OCI-LY7 (cell line): ENCODE data around the gene EYS. TPM values are rescaled to one million over a fixed set of nuclear protein-coding genes. Genes with fewer than 3 reads are reported as not detected.

Experiments
- BruUV-seq: library from RNA; stranded (reverse); fragments of 400-500 nt; replicated peaks from 2 replicates; lab custom pipeline; 2021; lab: Mats Ljungman, UMichigan
- CTCF ChIA-PET: fragments of 300-600 bp; sonication (Branson Sonifier 250); formaldehyde crosslinking; loops from one replicate; lab custom pipeline; 2022; ENCODE audit warnings: antibody characterized with exemption; ENCODE audit not compliant: unreplicated experiment; lab: Charles Lee
- POLR2A ChIA-PET: fragments of 300-600 bp; sonication (Branson Sonifier 250); formaldehyde crosslinking; loops from one replicate; lab custom pipeline; 2022; ENCODE audit warnings: antibody characterized with exemption; lab: Charles Lee
- DNase-seq: peaks from one replicate; pipeline ENCODE4 v3.0.0-alpha.2; 2015; ENCODE audit warnings: low spot score
- H2AFZ ChIP-seq: fragments of 200-600 bp; sonication (generic), shearing (Covaris generic); 2 replicates; pipeline ENCODE4 v1.6.1; 2014; ENCODE audit warnings: mild to moderate bottlenecking, antibody characterized with exemption, low read length, moderate library complexity
- H3K27ac ChIP-seq: fragments of 200-600 bp; sonication (generic); 2 replicates; pipeline ENCODE4 v1.5.1; 2014; ENCODE audit warnings: mixed run types, low read depth, mild to moderate bottlenecking, moderate library complexity, low read length, inconsistent platforms; ENCODE audit not compliant: poor library complexity, severe bottlenecking
- H3K36me3 ChIP-seq: fragments of 200-600 bp; sonication (generic); 2 replicates; pipeline ENCODE4 v1.6.1; 2014; ENCODE audit warnings: mild to moderate bottlenecking, antibody characterized with exemption, low read length, moderate library complexity, mixed read lengths; ENCODE audit not compliant: insufficient read depth
- H3K4me1 ChIP-seq: fragments of 200-600 bp; sonication (generic); 2 replicates; pipeline ENCODE4 v1.5.1; 2014; ENCODE audit warnings: mild to moderate bottlenecking, low read length; ENCODE audit not compliant: insufficient read depth, poor library complexity, severe bottlenecking
- H3K4me2 ChIP-seq: fragments of 200-600 bp; sonication (generic); 2 replicates; pipeline ENCODE4 v1.6.1; 2014; ENCODE audit warnings: mild to moderate bottlenecking, low read length
- H3K4me3 ChIP-seq: fragments of 200-600 bp; sonication (generic); 2 replicates; pipeline ENCODE4 v1.5.1; 2014; ENCODE audit warnings: mild to moderate bottlenecking, low read depth, low read length; ENCODE audit not compliant: poor library complexity, severe bottlenecking
- H3K79me2 ChIP-seq: fragments of 200-600 bp; sonication (generic); 2 replicates; pipeline ENCODE4 v1.6.1; 2016; ENCODE audit warnings: low read depth, mild to moderate bottlenecking, low read length, moderate library complexity, mixed read lengths; ENCODE audit not compliant: insufficient read depth
- H3K9me2 ChIP-seq: fragments of 200-600 bp; sonication (generic); 2 replicates; pipeline ENCODE4 v1.6.1; 2016; ENCODE audit warnings: mild to moderate bottlenecking, low read length, mixed read lengths; ENCODE audit not compliant: insufficient read depth
- H3K9me3 ChIP-seq: fragments of 200-600 bp; sonication (generic); 2 replicates; pipeline ENCODE4 v1.6.1; 2014; ENCODE audit warnings: mild to moderate bottlenecking, mixed run types, low read length, mixed read lengths
- H4K20me1 ChIP-seq: fragments of 200-600 bp; sonication (generic); 2 replicates; pipeline ENCODE4 v1.6.1; 2014; ENCODE audit warnings: mild to moderate bottlenecking, antibody characterized with exemption, low read length, moderate library complexity, mixed read lengths; ENCODE audit not compliant: insufficient read depth
- EZH2phosphoT487 ChIP-seq: fragments of 200-600 bp; sonication (generic); IDR thresholded peaks from 2 replicates; pipeline ENCODE4 v1.6.1; 2018; ENCODE audit warnings: low read depth, borderline replicate concordance, mild to moderate bottlenecking, mixed run types, antibody characterized with exemption, low read length, moderate library complexity, mixed read lengths
- intact Hi-C: fragments of 100-400 bp; cut with micrococcal nuclease; formaldehyde crosslinking; loops from one replicate; pipeline ENCODE4 v1.10.0; 2022; ENCODE audit not compliant: unreplicated experiment
- total RNA-seq, 2 experiments: library from RNA; depleted of rRNA in 1 of 2; stranded (reverse); fragments of >200 nt in 1 of 2; shearing (Covaris generic) in 1 of 2; gene quantifications; 2 replicates each; pipeline ENCODE4 v1.2.3, GENCODE V29; 2014 to 2022
- TF ChIP-seq, protein P1 (sequence below): fragments of 200-600 bp; sonication (generic); conservative IDR thresholded peaks from 2 replicates; pipeline ENCODE4 v1.5.1; 2014; ENCODE audit warnings: mild to moderate bottlenecking, antibody characterized with exemption, low read length, moderate library complexity, mixed read lengths

The EYS gene
- total RNA-seq, 2 experiments from 2014 or later = not detected

- no peak for DNase-seq
- Histone ChIP-seq H4K20me1 (no peaks in the 10 kb centered on the region), H3K4me3 (no peak overlapping the region), H3K9me3 (no peaks in the 10 kb centered on the region), H2AFZ (no peak overlapping the region), H3K27ac (no peak overlapping the region), H3K36me3 (no peaks in the 10 kb centered on the region), H3K4me2 (no peak overlapping the region), H3K9me2 (no peaks in the 10 kb centered on the region), H3K79me2 (no peaks in the 10 kb centered on the region), H3K4me1 (no peaks in the 10 kb centered on the region)
- ChIA-PET POLR2A (interaction anchor here (0.6 kb wide), 1 partner anchor 198 kb away, joined by 4 read pairs; no protein-coding TSS in a partner anchor), CTCF (no interaction called here)
- TF ChIP-seq, protein P1, sequence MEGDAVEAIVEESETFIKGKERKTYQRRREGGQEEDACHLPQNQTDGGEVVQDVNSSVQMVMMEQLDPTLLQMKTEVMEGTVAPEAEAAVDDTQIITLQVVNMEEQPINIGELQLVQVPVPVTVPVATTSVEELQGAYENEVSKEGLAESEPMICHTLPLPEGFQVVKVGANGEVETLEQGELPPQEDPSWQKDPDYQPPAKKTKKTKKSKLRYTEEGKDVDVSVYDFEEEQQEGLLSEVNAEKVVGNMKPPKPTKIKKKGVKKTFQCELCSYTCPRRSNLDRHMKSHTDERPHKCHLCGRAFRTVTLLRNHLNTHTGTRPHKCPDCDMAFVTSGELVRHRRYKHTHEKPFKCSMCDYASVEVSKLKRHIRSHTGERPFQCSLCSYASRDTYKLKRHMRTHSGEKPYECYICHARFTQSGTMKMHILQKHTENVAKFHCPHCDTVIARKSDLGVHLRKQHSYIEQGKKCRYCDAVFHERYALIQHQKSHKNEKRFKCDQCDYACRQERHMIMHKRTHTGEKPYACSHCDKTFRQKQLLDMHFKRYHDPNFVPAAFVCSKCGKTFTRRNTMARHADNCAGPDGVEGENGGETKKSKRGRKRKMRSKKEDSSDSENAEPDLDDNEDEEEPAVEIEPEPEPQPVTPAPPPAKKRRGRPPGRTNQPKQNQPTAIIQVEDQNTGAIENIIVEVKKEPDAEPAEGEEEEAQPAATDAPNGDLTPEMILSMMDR = no peak
- TF ChIP-seq EZH2phosphoT487 = no peak
- intact Hi-C loops = no loop called here
- BruUV-seq = no TSS peak
Observed at GRCh38 chr6:64238071-64238470, 1469.0 kb downstream of the EYS start.

GRCh38 chr6:64233746-64234145, 1473.3 kb downstream of the EYS start:
- ChIA-PET POLR2A (no interaction called here), CTCF (no interaction called here)
- no peak overlapping the region for H2AFZ ChIP-seq

DNA sequence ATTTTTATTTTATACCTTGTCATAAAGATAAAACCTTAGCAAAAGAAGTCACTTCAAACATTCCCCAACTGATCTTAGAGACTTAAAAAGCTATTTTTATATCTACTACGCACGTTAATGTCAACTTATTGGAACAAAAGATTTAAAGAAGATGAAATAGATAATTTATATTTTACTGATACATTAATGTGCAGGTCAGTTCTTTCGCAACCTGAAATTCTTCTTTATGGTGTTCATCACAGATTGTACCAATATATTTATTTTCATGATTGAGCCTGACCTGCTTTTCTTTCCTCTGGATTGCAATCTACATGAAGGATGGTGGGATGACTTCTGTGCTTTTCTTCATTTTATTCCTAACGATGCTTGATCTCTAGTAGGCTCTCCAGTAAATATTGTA, 1475.1 kb downstream of the EYS start:
- intact Hi-C loops = no loop called here
- Histone ChIP-seq H3K9me2 (no peaks in the 10 kb centered on the region), H3K9me3 (no peaks in the 10 kb centered on the region), H3K4me1 (no peaks in the 10 kb centered on the region), H3K4me2 (no peak overlapping the region), H3K27ac (no peak overlapping the region), H3K79me2 (no peaks in the 10 kb centered on the region), H4K20me1 (no peaks in the 10 kb centered on the region), H3K36me3 (no peaks in the 10 kb centered on the region), H3K4me3 (no peak overlapping the region), H2AFZ (no peak overlapping the region)
- ChIA-PET CTCF (no interaction called here), POLR2A (interaction anchor here (1.0 kb wide), 1 partner anchor 48 kb away, joined by 3 read pairs; no protein-coding TSS in a partner anchor)
- no TSS peak for BruUV-seq
- TF ChIP-seq, protein P1 = no peak
- TF ChIP-seq EZH2phosphoT487 = no peak
- no peak for DNase-seq

More at GRCh38 chr6:64233746-64234145, 1473.3 kb downstream of the EYS start:
- Histone ChIP-seq H3K9me3 (no peaks in the 10 kb centered on the region), H3K36me3 (no peaks in the 10 kb centered on the region), H3K4me1 (no peaks in the 10 kb centered on the region), H3K4me2 (no peak overlapping the region), H4K20me1 (no peaks in the 10 kb centered on the region), H3K4me3 (no peak overlapping the region), H3K27ac (no peak overlapping the region), H3K79me2 (no peaks in the 10 kb centered on the region), H3K9me2 (no peaks in the 10 kb centered on the region)
- DNase-seq = no peak
- no TSS peak for BruUV-seq
- no peak for TF ChIP-seq EZH2phosphoT487
- TF ChIP-seq, protein P1 = no peak
- intact Hi-C loops = no loop called here
